Head of caudate nucleus (tissue), 42 donors: Measurements from ENCODE around the gene HGFAC.

Experiments
- DNase-seq, 42 donors: peaks; one replicate each; pipeline versions ENCODE4 v3.0.0 to v3.0.0-alpha.2; 2020 to 2021; ENCODE audit warnings: mixed read lengths in 7 of 42
- intact Hi-C: fragments of 100-400 bp; cut with DNase I; formaldehyde crosslinking; loops from one replicate; pipeline ENCODE4 v1.15.0; 2022

HGFAC gene

DNA sequence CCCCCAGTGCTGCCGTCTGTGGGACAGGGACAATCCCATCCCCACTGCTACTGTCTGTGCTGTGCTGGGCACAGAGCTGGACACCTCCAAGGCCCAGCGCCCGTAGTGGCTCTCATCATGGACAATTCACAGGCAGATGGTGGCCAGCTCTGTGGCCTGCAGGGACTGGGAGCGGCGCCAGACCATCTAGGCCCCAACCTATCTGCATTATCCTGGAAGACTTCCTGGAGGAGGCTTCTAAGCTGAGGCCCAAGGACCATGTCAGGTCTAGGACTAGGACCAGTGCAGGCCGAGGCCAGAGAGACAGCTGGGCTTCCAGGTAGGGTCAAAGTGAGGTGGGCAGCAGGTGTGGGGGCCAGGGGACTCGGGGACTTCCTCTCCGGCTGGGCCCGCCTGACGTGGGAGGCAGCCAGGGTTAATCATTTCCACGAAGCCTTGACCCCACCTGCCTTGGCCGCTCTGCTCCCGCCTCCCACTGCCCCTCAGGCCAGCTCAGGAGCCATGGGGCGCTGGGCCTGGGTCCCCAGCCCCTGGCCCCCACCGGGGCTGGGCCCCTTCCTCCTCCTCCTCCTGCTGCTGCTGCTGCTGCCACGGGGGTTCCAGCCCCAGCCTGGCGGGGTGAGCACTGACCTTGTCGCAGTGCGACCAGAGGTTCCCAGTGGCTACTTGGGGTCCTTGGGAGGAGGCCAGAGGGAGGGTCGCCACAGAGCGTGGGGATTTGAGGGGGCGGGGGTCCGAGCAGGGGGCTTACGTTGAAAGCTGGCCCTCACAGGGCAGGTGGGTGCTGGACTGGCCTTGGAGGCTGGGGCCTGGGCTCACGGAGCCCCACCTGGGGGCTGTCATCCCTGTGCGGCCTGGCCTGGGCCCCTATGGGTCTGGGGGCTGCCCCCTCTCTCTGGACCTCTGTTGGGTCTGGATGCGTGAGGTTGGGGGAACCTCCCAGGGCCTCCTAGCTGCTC is at the start of gene HGFAC:
Gene HGFAC (plus strand): TSS at position 468 of the 959 bp plus-strand sequence. CDS start 34 bp downstream, at position 502.
- no peak for DNase-seq
- intact Hi-C loops: loop anchor here (5.0 to 10.0 kb wide), 2 partner anchors 94 to 237 kb away; no protein-coding TSS in a partner anchor

DNA sequence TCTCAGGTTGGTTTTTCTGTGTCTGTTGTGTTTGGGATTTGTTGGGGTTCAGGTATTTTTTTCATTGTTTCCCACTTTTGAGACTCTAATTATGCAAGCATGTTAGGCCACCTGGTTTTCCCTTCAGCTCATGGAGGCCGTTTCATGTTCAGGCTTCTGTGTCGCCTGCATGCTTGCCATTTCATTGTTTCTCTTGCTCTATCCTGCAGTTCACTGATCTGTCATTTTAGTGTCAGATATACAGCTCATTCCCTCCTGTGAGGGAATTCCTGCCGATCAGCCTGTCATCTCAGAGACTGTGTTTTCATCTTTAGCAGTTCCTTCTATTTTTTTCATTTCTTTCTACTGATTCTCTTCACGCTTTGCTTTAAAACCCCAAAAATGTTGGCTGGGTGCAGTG is 49.4 kb upstream of the HGFAC start:
- peak in 6 of 42 donors; percentile 9 to 52 (median 18) for DNase-seq
- intact Hi-C loops: no loop called here

DNA sequence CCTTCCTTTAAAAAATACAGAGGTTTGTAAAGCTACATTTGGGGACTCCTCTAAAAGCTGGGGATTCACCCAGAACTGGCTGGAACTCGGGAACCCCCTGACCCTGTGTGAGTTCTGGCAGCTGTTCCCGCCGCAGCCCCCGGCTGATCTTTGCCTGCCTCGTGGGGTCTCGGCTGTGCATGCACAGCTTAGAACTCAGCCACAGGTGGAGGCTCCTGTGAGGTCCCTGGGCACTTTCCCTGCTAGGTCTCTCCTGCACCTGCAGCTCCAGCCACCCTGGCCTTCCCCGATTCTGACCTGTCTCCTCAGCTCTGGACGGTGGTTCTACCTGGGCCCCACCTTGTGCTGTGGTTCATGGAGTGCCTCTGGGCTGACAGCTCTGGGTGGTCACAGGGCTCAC is 48.6 kb upstream of the HGFAC start:
- intact Hi-C loops: no loop called here
- DNase-seq: peak in 3 of 42 donors; percentile 5 to 35 (median 15)

DNA sequence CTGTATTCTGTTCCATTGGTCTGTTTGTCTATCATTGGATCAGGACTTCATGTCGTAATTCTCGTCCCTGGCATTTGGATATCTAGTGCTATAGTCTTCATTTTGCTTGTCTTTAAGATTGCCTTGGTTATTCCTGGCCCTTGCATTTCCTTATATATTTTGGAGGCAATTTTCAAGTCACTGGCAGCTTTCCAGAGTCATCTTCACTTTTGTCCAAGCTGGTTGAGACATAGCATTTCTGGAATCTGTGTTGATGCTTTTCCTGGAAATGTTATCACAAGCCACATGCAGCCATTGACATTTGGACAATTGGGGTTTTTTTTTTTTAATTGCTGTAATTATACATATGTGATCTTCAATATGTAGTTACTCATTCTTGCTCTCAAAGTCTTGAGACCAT is 45.2 kb upstream of the HGFAC start:
- DNase-seq: no peak
- intact Hi-C loops: no loop called here

DNA sequence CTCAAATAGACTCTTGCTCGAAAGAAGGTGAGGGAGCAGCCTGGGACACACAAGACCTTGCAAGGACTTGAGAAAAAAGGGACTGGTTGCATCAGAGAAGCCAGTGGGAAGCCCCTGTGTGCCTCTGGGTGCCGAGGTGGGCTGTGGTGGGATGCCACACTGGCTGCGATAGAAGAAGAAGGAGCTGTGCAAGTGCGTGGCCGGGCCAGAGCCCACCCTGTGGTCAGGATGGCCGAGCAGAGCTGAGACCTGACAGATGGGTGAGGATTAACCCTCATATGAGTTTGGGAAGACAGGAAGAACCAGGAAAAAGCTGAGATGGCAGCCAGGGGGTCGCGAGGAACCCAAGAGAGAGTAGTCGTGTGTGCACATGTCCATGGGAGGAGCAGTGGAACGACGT is 44.6 kb upstream of the HGFAC start:
- intact Hi-C loops: no loop called here
- peak in 4 of 42 donors; percentile 3 to 22 (median 6) for DNase-seq

DNA sequence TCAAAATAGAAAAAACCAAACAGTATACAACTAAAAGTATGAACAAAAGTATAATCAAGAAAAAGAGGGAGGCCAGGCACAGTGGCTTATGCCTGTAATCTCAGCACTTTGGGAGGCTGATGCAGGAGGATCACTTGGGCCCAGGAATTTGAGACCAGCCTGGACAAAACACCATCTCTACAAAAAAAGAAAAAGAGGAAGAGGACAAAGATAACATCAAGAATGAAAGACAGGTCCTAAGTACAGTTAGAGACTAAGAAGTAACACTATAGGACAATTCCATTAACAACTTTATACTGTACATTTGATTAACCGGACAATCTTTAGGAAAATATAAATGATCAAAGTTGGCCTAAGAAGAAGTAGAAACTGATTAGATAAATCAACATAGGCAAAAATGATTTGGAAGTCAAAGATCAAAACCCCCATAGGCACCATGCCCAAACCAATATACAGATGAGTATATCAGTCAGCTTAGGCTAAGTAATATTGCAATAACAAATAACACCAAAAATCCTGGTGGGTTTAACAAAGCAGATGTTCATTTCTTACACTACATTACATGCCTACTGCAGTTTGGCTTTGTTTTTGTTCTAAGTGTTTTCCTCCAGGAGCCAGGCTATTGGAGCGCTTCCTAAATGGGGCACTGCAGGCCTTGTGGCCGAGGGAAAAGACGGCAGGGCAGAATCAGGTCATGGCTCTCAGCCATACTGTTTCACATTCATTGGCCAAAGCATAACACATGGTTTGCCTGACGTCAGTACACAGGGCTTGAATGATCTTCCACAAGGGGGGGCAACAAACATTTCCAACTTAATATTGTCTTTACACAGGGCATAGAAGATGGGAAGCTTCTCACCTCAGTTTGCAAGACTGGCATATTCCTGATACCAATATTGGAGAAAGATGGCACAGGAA is 42.2 kb upstream of the HGFAC start:
- peak in 11 of 42 donors; percentile 9 to 71 (median 42) for DNase-seq
- intact Hi-C loops: no loop called here

DNA sequence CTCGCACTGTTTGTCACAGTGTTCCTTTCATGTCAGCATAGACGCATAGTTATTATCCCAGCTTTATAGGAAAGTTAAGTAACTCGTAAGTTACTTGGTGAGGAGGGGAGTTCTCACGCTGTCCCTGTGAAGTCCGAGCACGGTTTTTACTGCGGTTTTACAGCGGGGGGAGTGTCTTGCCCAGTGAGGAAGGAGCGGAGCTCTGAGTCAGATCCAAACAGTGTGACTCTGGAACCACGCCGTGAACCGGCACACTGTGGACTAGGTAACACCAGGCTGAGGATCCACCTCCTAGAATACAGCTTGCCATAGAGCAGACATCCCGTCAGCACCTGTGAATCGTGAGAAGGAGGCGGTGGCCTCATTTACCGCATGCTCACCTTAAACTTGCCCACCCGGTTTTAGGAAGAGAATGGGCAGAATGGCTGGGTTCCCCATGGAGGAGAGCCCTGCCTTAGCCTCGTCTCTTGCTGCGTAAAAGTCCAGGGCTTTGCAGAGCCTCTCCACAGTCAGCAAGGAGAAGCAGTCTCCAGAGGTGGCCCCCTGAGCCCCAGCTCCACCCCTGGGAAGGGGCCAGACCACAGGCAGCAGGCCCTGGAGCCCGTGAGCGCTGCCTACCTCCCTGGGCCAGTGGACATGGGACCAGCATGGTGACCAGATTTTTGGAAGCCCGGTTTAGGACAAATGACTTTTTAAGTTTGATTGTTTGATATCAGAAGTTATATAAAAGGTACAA is 40.2 kb upstream of the HGFAC start:
- intact Hi-C loops: no loop called here
- peak in 5 of 42 donors; percentile 6 to 23 (median 13) for DNase-seq

DNA sequence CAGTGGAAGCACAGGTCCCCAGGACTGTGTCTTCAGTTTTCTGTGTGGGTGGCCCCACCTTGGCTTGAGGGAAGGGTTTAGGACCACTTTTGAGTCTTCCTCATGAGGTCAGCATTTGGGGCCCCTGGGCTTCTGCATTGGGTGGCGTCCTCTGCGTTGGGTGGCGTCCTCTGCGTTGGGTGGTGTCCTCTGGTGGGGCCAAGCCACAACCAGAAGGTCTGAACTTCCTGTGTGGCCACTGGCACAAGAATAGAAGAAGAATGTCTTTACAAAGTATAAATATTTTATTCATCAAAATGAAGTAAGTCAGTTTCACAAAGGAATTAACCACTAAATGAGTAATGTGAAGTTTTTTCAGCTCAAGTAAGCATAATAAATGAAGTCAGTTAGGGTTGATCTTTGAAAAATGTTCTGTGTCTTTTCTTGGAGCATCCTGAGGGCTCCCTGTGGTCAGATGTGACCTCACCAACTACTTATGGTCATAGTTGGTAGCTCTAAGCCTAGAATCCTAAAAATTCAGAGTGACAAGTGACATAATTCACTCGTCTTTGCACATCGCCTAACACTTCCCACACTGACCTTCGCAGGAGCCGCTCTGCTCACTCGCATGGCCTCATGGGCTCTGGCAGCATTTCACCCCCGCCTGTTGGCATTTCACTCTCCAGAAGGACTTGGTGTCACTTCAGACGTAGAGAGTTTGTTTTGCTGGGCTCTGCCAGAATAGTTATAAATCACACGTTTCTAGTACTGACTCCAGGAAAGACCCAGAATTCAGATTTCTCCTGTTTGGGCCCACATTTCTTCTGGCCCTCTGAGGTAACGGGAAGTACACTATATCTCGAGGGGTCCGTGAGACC is 39.0 kb upstream of the HGFAC start:
- intact Hi-C loops: no loop called here
- peak in 5 of 42 donors; percentile 11 to 28 (median 14) for DNase-seq

DNA sequence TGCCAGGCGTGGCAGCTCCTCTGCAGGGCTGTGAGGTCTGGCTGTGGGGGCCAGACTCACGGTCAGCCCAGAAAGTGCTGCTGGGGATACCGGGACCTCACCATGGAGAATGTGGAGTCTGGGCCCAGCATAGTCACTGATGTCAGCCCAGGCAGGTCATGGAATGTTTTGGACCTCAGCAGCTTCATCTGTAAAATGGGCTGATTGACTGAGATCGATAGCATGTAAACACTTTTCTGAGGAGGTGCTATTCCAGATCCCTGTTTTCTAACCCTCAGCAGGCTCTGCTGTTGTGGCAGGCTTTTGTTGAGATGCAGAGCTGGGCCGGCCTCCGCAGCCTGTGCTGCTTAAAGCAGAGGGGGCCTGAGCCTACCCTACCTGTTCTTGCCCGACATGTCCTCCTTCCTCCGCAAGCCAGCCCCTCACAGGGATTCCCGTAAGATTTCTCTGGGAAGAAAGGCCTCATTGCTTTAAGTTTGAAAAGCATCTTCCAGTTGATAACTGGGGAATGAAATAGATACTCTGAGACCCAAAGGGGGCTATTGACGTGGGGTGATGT is 38.3 kb upstream of the HGFAC start:
- peak in 3 of 42 donors; percentile 3 to 10 (median 4) for DNase-seq
- intact Hi-C loops: no loop called here

DNA sequence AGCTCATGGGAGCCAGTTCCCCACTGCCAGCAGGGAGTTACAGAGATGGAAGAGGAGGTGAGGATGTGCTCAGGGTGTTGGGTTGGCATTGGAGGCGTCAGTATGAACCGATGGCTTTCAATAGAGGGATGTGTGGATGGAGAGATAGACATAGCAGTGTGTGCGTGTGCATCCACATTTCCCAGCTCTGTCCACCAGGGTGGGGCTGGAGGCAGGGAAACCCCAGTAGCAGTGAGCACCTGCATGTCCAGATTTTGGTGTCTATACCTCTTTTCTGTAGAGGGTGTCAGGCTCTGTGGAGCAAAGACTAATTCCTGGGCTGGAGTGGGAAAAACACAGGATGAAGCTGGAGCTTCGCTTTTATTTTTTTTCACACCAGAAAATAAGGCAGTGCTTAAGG is 37.2 kb upstream of the HGFAC start:
- peak in 3 of 42 donors; percentile 0 to 16 (median 8) for DNase-seq
- intact Hi-C loops: no loop called here

DNA sequence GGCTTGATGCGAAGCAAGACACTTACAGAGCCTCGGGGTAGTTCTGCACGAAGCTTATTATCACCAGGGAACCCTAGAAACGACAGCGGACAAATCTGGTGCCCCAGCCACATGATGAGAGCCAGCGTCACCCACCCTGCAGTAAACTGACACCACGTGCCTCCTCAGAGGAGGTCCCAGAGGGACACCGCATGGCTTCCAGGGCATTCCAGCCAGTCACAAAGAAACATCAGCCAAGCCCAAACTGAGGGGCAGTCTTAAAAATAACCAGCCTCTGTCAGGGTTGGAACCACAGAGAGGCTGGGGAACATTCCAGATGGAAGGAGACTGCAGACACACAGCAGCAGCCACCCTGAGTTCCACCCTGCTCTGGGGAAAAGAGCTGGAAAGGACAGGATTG is 36.6 kb upstream of the HGFAC start:
- peak in 10 of 42 donors; percentile 5 to 36 (median 16) for DNase-seq
- intact Hi-C loops: no loop called here

DNA sequence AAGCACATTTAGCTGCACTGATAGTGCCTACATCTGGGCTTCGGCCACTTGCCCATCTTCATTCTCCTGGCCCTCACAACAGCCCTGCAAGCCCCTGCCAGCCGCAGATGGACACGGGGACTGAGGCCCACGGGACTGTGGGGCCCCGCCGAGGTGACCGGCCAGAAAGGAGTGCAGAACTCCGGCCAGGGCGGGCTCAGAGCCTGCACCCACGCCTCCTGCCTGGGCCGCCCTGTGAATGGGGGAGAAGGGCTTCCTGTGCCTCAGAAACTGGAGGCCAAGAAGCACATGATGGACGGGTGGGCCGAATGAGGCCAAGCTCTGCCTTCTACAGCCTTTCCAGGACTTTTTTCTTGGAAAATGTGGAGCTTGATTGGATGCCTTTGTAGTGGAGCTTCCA is 35.7 kb upstream of the HGFAC start:
- intact Hi-C loops: no loop called here
- peak in 12 of 42 donors; percentile 6 to 40 (median 24) for DNase-seq

DNA sequence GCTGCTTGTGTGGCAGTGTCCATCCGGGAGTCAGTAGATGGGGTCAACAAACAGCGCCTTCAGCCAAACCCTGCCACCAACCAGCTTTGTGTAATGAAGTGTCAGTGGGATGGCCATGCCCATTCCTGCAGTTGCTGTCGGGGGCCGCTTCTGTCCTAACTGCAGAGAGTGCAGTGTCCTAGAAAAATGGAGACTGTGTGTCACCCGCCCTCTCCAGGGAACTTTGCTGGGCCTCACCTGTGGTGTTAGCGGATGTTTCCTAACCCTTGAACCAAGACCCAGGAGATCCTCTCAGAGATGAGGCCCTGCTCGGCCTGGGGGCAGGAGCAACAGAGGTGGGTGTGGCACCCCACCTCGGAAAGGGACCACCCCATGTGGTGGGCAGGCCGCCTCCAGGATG is 35.3 kb upstream of the HGFAC start:
- DNase-seq: peak in 8 of 42 donors; percentile 3 to 26 (median 18)
- intact Hi-C loops: no loop called here

DNA sequence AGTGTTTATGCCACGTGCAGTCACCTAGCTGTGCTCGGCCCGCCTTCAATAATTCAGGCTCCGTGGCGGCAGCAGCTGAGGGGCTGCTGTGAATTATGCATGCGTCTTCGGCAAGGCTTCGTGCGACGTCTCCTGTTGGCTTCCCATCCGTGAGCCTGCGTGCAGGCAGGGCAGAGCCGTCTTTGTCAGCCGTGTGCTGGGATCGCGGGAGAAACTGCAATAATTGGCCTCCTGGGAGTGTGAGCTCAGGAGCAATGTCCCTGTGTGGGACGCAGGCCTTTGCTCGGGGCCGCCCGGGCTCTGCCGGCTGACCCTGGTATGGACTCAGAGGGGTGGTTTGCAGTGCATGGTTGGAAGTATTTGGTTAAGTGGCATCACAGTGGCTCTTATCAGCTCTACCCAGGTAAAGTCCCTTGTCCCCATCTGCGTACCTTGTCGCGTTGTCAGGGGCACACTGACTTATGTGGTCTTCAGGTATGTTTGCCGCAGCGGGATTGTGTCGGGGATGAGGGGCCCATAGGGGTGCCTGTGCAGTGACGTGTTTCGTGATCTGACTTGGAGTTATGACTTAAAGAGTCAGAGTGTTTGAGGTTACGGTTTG is 34.5 kb upstream of the HGFAC start:
- intact Hi-C loops: no loop called here
- peak in 18 of 42 donors; percentile 13 to 64 (median 44) for DNase-seq

DNA sequence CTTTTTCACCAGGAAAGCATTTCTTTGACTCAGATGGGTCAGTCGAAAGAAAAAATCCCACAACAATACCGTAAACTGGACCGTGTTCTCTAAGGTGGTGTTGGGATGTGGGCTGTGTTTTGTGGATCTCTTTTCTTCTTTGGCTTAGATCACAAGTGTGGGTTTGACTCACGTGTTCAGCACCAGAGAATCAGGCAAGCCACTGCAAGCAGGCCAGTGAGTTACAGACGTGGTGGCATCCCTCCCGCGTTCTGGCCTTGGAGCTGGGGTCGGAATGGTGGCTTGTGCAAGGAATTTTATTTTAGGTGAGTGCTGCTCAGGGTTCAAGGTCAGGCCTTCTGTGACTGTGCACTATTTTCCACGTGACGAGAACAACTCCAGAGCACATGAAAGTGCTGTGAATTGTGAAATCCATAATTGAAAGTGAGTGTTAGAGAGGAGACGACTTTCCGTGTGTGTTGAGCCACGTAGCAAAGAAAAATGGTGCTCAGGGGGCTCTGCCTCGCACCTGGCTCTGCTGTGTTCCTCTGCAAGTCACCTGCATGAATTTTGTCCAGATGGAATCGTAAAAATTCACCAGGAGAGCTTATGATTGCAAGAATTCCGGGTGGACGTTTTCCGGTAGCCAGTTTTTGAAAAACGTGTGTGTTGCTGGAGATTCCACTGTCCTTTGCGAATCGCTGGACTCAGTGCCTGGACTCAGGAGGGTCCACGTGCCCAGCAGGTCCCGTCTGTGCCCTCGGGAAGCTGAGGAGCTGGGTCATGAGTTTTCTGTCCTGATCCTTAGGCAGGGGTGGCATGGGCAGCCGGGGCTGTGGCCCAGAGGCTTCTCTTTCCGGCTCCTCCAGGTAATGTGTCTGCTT is 33.6 kb upstream of the HGFAC start:
- intact Hi-C loops: no loop called here
- peak in 15 of 42 donors; percentile 7 to 43 (median 16) for DNase-seq

DNA sequence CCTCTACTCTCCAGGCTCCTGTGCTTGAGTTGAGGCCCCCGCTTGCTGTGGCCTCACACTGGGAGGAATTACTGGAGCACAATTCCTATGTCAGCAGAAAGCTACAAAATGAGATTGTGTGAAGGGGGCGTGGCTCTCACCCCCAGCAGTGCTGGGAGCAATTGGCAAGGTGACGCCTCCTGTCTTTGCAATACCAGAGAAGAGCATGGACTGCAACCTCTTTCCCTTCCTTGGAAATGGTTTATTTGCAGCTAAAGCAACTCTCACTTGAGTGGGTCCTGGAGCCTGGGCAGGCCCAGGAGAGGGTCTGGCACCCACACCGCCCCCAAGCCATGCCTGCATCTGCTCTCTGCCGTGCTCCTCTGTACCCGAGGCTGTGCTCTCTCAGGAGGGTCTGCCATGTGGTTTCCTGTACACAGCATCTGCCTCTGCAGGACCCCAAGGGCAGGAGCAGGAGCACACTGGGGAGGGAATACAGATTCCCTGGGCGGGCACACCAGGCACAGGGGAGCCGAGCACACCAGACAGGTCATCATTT is 32.9 kb upstream of the HGFAC start:
- intact Hi-C loops: no loop called here
- DNase-seq: peak in 25 of 42 donors; percentile 9 to 73 (median 45)
